DND-41 (cell line): ENCODE data around the gene ALG9.

Experiments
- EZH2 ChIP-seq: IDR thresholded peaks from 3 replicates; pipeline ENCODE4 v1.6.1; 2012; ENCODE audit warnings: borderline replicate concordance, low read depth, mild to moderate bottlenecking, moderate library complexity, low read length, inconsistent platforms; ENCODE audit not compliant: severe bottlenecking
- TF ChIP-seq, protein P1 (sequence below): IDR thresholded peaks from 2 replicates; pipeline ENCODE4 v1.5.1; 2012; ENCODE audit warnings: borderline replicate concordance, low read length, moderate library complexity, mild to moderate bottlenecking; ENCODE audit not compliant: poor library complexity, severe bottlenecking; ENCODE audit errors: extremely low read depth

DNA sequence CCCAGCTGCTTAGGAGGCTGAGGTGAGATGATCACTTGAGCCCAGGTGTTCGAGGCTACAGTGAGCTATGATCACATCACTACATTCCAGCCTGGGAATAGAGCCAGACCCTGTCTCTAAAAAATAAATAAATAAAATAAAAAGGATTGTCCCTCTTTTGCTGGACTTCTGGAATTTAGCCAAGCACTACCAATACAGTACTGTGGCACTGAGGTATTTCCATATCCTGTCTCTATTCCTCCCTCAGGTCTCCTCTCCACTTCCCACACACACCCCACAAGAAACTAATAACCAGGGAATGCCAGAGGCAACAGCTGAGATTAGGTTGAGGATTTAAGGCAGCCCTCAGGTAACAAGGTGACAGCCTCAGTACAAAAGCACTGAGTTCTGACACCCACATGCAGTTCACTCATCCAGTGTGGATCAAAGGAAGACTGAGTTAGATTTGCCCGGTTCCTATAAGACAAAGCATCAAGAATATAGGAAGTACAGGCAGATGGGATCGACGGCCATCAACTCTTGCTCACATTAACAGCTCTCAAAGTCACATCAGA lies 100.7 kb downstream of the ALG9 start:
- TF ChIP-seq EZH2 = no peak
- TF ChIP-seq, protein P1, sequence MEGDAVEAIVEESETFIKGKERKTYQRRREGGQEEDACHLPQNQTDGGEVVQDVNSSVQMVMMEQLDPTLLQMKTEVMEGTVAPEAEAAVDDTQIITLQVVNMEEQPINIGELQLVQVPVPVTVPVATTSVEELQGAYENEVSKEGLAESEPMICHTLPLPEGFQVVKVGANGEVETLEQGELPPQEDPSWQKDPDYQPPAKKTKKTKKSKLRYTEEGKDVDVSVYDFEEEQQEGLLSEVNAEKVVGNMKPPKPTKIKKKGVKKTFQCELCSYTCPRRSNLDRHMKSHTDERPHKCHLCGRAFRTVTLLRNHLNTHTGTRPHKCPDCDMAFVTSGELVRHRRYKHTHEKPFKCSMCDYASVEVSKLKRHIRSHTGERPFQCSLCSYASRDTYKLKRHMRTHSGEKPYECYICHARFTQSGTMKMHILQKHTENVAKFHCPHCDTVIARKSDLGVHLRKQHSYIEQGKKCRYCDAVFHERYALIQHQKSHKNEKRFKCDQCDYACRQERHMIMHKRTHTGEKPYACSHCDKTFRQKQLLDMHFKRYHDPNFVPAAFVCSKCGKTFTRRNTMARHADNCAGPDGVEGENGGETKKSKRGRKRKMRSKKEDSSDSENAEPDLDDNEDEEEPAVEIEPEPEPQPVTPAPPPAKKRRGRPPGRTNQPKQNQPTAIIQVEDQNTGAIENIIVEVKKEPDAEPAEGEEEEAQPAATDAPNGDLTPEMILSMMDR = no peak
